Measurements from ENCODE around the gene SYNE2.

- no peak for TF ChIP-seq CTCF (IDR thresholded peaks at IDR 0.05)
- no peak for TF ChIP-seq POLR2A (IDR thresholded peaks at IDR 0.05)
Measured at GRCh38 chr14:63949696-63950095, 96.9 kb downstream of the SYNE2 start.
